SIG-M5 (cell line): ENCODE data around the gene GPRC5A.

Experiments
- DNase-seq: peaks from one replicate; lab custom pipeline; 2025; lab: John Stamatoyannopoulos, UW

GPRC5A gene

GRCh38 chr12:12885096-12885792 is 6.1 kb upstream of the GPRC5A start:
- no peak for DNase-seq

GRCh38 chr12:12887471-12887870 is 3.9 kb upstream of the GPRC5A start:
- no peak for DNase-seq

- no peak for DNase-seq
Measured at GRCh38 chr12:12889701-12890100, 1.7 kb upstream of the GPRC5A start.

- DNase-seq, result no peak
Measured at GRCh38 chr12:12890543-12891079, 751 bp upstream of the GPRC5A start.

GRCh38 chr12:12891881-12892355 is 556 bp downstream of the GPRC5A start:
- DNase-seq, result no peak

- DNase-seq, result no peak
Measured at GRCh38 chr12:12892681-12893141, 1.3 kb downstream of the GPRC5A start.

- DNase-seq, result no peak
Measured at GRCh38 chr12:12893438-12893837, 2.1 kb downstream of the GPRC5A start.

GRCh38 chr12:12896260-12896659 is 4.9 kb downstream of the GPRC5A start:
- DNase-seq, result no peak

GRCh38 chr12:12897302-12897701 is 5.9 kb downstream of the GPRC5A start:
- no peak for DNase-seq

GRCh38 chr12:12898136-12898717 is 6.9 kb downstream of the GPRC5A start:
- no peak for DNase-seq

- no peak for DNase-seq
Measured at GRCh38 chr12:12898911-12899511, 7.6 kb downstream of the GPRC5A start.

GRCh38 chr12:12899530-12900380 is 8.4 kb downstream of the GPRC5A start:
- DNase-seq, result no peak

GRCh38 chr12:12900786-12901157 is 9.4 kb downstream of the GPRC5A start:
- no peak for DNase-seq

GRCh38 chr12:12901158-12901791 is 9.9 kb downstream of the GPRC5A start:
- no peak for DNase-seq

GRCh38 chr12:12902036-12902435 is 10.7 kb downstream of the GPRC5A start:
- no peak for DNase-seq

- no peak for DNase-seq
Measured at GRCh38 chr12:12903642-12904609, 12.6 kb downstream of the GPRC5A start.

GRCh38 chr12:12907552-12907951 is 16.2 kb downstream of the GPRC5A start:
- no peak for DNase-seq

GRCh38 chr12:12908252-12908651 is 16.9 kb downstream of the GPRC5A start:
- DNase-seq, result no peak

GRCh38 chr12:12908711-12909110 is 17.3 kb downstream of the GPRC5A start:
- no peak for DNase-seq

GRCh38 chr12:12909228-12909994 is 18.0 kb downstream of the GPRC5A start:
- DNase-seq, result no peak
